B cell (primary cell): ENCODE data around the gene SYNJ2. TPM values are rescaled to one million over a fixed set of nuclear protein-coding genes. Genes with fewer than 3 reads are reported as not detected.

Experiments
- ATAC-seq: fragments of 200-7000 bp; cut with Tn5 transposase; one replicate; pipeline ENCODE4 v1.10.0; 2021; ENCODE audit warnings: low read depth, mild to moderate bottlenecking, moderate number of reproducible peaks, moderate library complexity
- CTCF ChIA-PET: fragments of 350-600 bp; sonication (Branson Sonifier 250); formaldehyde crosslinking; loops from one replicate; lab custom pipeline; 2021; ENCODE audit warnings: antibody characterized with exemption, inconsistent platforms; lab: Charles Lee
- POLR2A ChIA-PET: fragments of 350-600 bp; sonication (Branson Sonifier 250); formaldehyde crosslinking; loops from one replicate; lab custom pipeline; 2021; ENCODE audit warnings: antibody characterized with exemption; lab: Charles Lee
- DNase-seq: peaks from one replicate; pipeline ENCODE4 v3.0.0; 2013
- H2AFZ ChIP-seq: 2 replicates; pipeline ENCODE4 v1.6.1; 2012; ENCODE audit warnings: mild to moderate bottlenecking, low read depth, low read length; ENCODE audit not compliant: insufficient read depth, poor library complexity, severe bottlenecking
- H3K27ac ChIP-seq, 2 donors: 1 replicate in 1 of 2; 2 replicates in 1 of 2; pipeline ENCODE4 v1.5.1; 2012 to 2013; ENCODE audit warnings: low read length in 2 of 2, mild to moderate bottlenecking in 2 of 2, moderate library complexity in 1 of 2
- H3K27me3 ChIP-seq, 4 experiments: fragments of 200-600 bp in 1 of 4; sonication (generic) in 1 of 4; replicated peaks in 1 of 4; 1 replicate in 2 of 4; 2 replicates in 2 of 4; pipeline versions ENCODE4 v1.6.1 to v1.7.0; 2013 to 2016; ENCODE audit warnings: low read length in 3 of 4, mild to moderate bottlenecking in 2 of 4, mixed read lengths in 1 of 4, moderate library complexity in 1 of 4; ENCODE audit not compliant: insufficient read depth in 4 of 4, control insufficient read depth in 3 of 4; ENCODE audit errors: control extremely low read depth in 1 of 4
- H3K36me3 ChIP-seq, 2 experiments: replicated peaks in 1 of 2; 1 replicate in 1 of 2; 2 replicates in 1 of 2; pipeline versions ENCODE4 v1.6.1 to v1.7.1; 2013; ENCODE audit warnings: low read length in 1 of 2; ENCODE audit not compliant: insufficient read depth in 2 of 2, control insufficient read depth in 1 of 2; ENCODE audit errors: control extremely low read depth in 1 of 2, extremely low read depth in 1 of 2
- H3K4me1 ChIP-seq, 2 donors: fragments of 200-600 bp in 1 of 2; sonication (generic) in 1 of 2; 1 replicate in 1 of 2; 2 replicates in 1 of 2; pipeline versions ENCODE4 v1.5.1 to v1.6.1; 2013 to 2017; ENCODE audit warnings: low read length in 2 of 2; ENCODE audit not compliant: control insufficient read depth in 2 of 2, insufficient read depth in 2 of 2
- H3K4me2 ChIP-seq: replicated peaks from 2 replicates; pipeline ENCODE3; 2012; ENCODE audit warnings: mild to moderate bottlenecking, low read depth, low read length; ENCODE audit not compliant: poor library complexity, severe bottlenecking
- H3K4me3 ChIP-seq, 5 experiments: fragments of 200-600 bp in 1 of 5; sonication (generic) in 1 of 5; 1 replicate in 3 of 5; 2 replicates in 2 of 5; pipeline versions ENCODE4 v1.5.1 to v1.7.0; 2011 to 2016; ENCODE audit warnings: low read length in 4 of 5, mild to moderate bottlenecking in 4 of 5, low read depth in 2 of 5, control low read depth in 1 of 5, moderate library complexity in 1 of 5; ENCODE audit not compliant: insufficient read depth in 1 of 5; ENCODE audit errors: control extremely low read depth in 1 of 5, extremely low read depth in 1 of 5
- H3K79me2 ChIP-seq: fragments of 200-600 bp; sonication (generic); one replicate; pipeline ENCODE4 v1.6.0; 2016; ENCODE audit warnings: low read length; ENCODE audit not compliant: control insufficient read depth, insufficient read depth
- H3K9ac ChIP-seq: fragments of 200-600 bp; sonication (generic); 2 replicates; pipeline ENCODE4 v1.6.1; 2017; ENCODE audit warnings: mild to moderate bottlenecking, low read length, moderate library complexity
- H3K9me3 ChIP-seq, 3 donors: one replicate each; pipeline versions ENCODE4 v1.6.1 to v1.7.1; 2013; ENCODE audit warnings: low read length in 2 of 3; ENCODE audit not compliant: control insufficient read depth in 2 of 3, insufficient read depth in 1 of 3; ENCODE audit errors: control extremely low read depth in 1 of 3
- H4K20me1 ChIP-seq: 2 replicates; pipeline ENCODE4 v1.6.0; 2012; ENCODE audit warnings: mild to moderate bottlenecking, low read length; ENCODE audit not compliant: insufficient read depth, control insufficient read depth, poor library complexity, severe bottlenecking
- H3K27ac Mint-ChIP-seq: one replicate; pipeline ENCODE4 v1.8.0; 2021; ENCODE audit warnings: mixed read lengths
- H3K27me3 Mint-ChIP-seq: one replicate; pipeline ENCODE4 v1.8.0; 2021; ENCODE audit warnings: mixed read lengths
- H3K4me1 Mint-ChIP-seq: one replicate; pipeline ENCODE4 v1.8.0; 2021; ENCODE audit warnings: mixed read lengths
- H3K4me3 Mint-ChIP-seq: one replicate; pipeline ENCODE4 v1.8.0; 2021; ENCODE audit warnings: mixed read lengths
- H3K9me3 Mint-ChIP-seq: one replicate; pipeline ENCODE4 v1.8.0; 2022; ENCODE audit warnings: mixed read lengths; ENCODE audit not compliant: insufficient read depth
- CTCF ChIP-seq: fragments of 200-600 bp; IDR thresholded peaks from one replicate; pipeline ENCODE4 v1.8.0; 2022; ENCODE audit warnings: antibody characterized with exemption, mild to moderate bottlenecking
- EZH2 ChIP-seq: IDR thresholded peaks from 2 replicates; pipeline ENCODE4 v1.6.1; 2012; ENCODE audit warnings: borderline replicate concordance, low read depth, mild to moderate bottlenecking, moderate library complexity, low read length; ENCODE audit not compliant: insufficient read depth, poor library complexity, severe bottlenecking
- WGBS: methylation state at CpG from one replicate; pipeline ENCODE4 v1.1.5; 2013; ENCODE audit warnings: missing lambda C conversion rate; ENCODE audit not compliant: insufficient coverage; 5-methylcytosine and 5-hydroxymethylcytosine counted together
- intact Hi-C: fragments of 100-400 bp; cut with micrococcal nuclease; formaldehyde crosslinking; loops from one replicate; pipeline ENCODE4 v1.10.0; 2022
- polyA plus RNA-seq: library from polyadenylated mRNA; depleted of rRNA; stranded (reverse); fragments of >200 nt; gene quantifications from 2 replicates; pipeline ENCODE4 v1.2.3, GENCODE V29; 2012
- total RNA-seq, 2 donors: library from RNA; stranded (reverse); fragments of 120-200 nt in 1 of 2; gene quantifications; 1 replicate in 1 of 2; 2 replicates in 1 of 2; pipeline versions ENCODE4 v1.2.3 to v1.2.4, GENCODE V29; 2013 to 2022

The SYNJ2 gene
- total and polyA plus RNA-seq, 2 donors (not counting 1 experiment from before 2014, with no cell fraction given): 5.2 to 11.4 TPM

GRCh38 chr6:157967020-157967419 lies 14.6 kb upstream of the SYNJ2 start:
- 62% methylated on average over 3 of the region's 6 CpGs for WGBS
- H4K20me1 ChIP-seq: no peaks in the 10 kb centered on the region
- H3K36me3 ChIP-seq: no peaks in the 10 kb centered on the region
- H3K4me1 ChIP-seq: no peaks in the 10 kb centered on the region
- no peak overlapping the region for H3K9ac ChIP-seq
- DNase-seq (no peak), ATAC-seq (no peak)
- peaks cover 4% of the 10 kb centered on the region for H3K4me1 Mint-ChIP-seq
- H2AFZ ChIP-seq: no peak overlapping the region
- no peak overlapping the region for H3K4me2 ChIP-seq
- intact Hi-C loops: no loop called here
- no peaks in the 10 kb centered on the region for H3K79me2 ChIP-seq
- peaks cover 0 to 8% (median 0%) of the 10 kb centered on the region in 4 experiments for H3K27me3 ChIP-seq
- peaks cover 17% of the 10 kb centered on the region for H3K27me3 Mint-ChIP-seq
- no peak for TF ChIP-seq CTCF
- TF ChIP-seq EZH2: no peak
- H3K4me3 Mint-ChIP-seq: no peak overlapping the region
- no peak overlapping the region for H3K4me3 ChIP-seq
- ChIA-PET POLR2A (no interaction called here), CTCF (no interaction called here)
- H3K9me3 Mint-ChIP-seq: no peaks in the 10 kb centered on the region
- H3K27ac Mint-ChIP-seq: no peak overlapping the region
- no peak overlapping the region for H3K27ac ChIP-seq
- peaks cover 0 to 9% (median 3%) of the 10 kb centered on the region in 3 donors for H3K9me3 ChIP-seq

- CTCF ChIA-PET: no interaction called here
- intact Hi-C loops: no loop called here
Measured at GRCh38 chr6:157967486-157967885, 14.2 kb upstream of the SYNJ2 start.

More at GRCh38 chr6:157967486-157967885, 14.2 kb upstream of the SYNJ2 start:
- WGBS: 79% methylated on average over 3 of the region's 8 CpGs
- Histone ChIP-seq H3K4me3 (no peak overlapping the region), H3K9ac (no peak overlapping the region), H3K27ac (no peak overlapping the region), H4K20me1 (no peaks in the 10 kb centered on the region), H3K4me2 (no peak overlapping the region), H3K27me3 (peaks cover 0 to 8% (median 0%) of the 10 kb centered on the region in 4 experiments), H3K9me3 (peaks cover 0 to 9% (median 3%) of the 10 kb centered on the region in 3 donors), H2AFZ (no peak overlapping the region), H3K79me2 (no peaks in the 10 kb centered on the region), H3K4me1 (no peaks in the 10 kb centered on the region), H3K36me3 (no peaks in the 10 kb centered on the region)
- TF ChIP-seq CTCF (no peak), EZH2 (no peak)
- DNase-seq (no peak), ATAC-seq (no peak)
- no peak overlapping the region for H3K27ac Mint-ChIP-seq
- H3K9me3 Mint-ChIP-seq: no peaks in the 10 kb centered on the region
- H3K4me3 Mint-ChIP-seq: no peak overlapping the region
- H3K4me1 Mint-ChIP-seq: peaks cover 4% of the 10 kb centered on the region
- peaks cover 17% of the 10 kb centered on the region for H3K27me3 Mint-ChIP-seq
- POLR2A ChIA-PET: no interaction called here
